Activated naive CD4-positive, alpha-beta T cell treated with anti-CD3 and anti-CD28 coated beads, Interleukin-2, amount 50 U/mL, for 24 hours (primary cell): ENCODE results near the gene DR1.

ENCODE experiments used
- H3K27ac Mint-ChIP-seq: one replicate; pipeline ENCODE4 v1.8.0; 2021; ENCODE audit warnings: mild to moderate bottlenecking, mixed read lengths
- H3K27me3 Mint-ChIP-seq: one replicate; pipeline ENCODE4 v1.8.0; 2021; ENCODE audit warnings: mixed read lengths
- H3K36me3 Mint-ChIP-seq: one replicate; pipeline ENCODE4 v1.8.0; 2021; ENCODE audit warnings: mixed read lengths
- H3K4me1 Mint-ChIP-seq: one replicate; pipeline ENCODE4 v1.8.0; 2021; ENCODE audit warnings: mixed read lengths
- H3K4me3 Mint-ChIP-seq: one replicate; pipeline ENCODE4 v1.8.0; 2021; ENCODE audit warnings: mild to moderate bottlenecking, mixed read lengths
- H3K9me3 Mint-ChIP-seq: one replicate; pipeline ENCODE4 v1.8.0; 2021; ENCODE audit warnings: mixed read lengths

DR1 gene

DNA sequence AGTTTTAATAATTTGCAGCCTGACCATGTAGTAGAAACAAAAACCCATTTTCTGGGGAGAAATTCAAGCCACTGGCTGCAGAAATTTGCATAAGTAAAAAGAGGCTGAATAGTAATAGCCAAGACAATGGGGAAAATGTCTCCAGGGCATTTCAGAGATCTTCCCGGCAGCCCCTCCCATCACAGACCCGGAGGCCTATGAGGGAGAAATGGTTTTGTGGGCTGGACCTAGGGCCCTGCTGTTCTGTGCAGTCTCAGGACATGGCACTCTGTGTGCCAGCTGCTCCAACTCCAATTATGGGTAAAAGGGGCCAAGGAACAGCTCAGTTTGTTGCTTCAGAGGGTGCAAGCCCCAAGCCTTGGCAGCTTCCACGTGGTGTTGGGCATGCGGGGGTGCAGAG, 62.5 kb downstream of the DR1 start:
- H3K4me1 Mint-ChIP-seq: no peaks in the 10 kb centered on the region
- peaks cover 1% of the 10 kb centered on the region for H3K27me3 Mint-ChIP-seq
- H3K36me3 Mint-ChIP-seq: peaks cover 6% of the 10 kb centered on the region
- no peaks in the 10 kb centered on the region for H3K9me3 Mint-ChIP-seq
- H3K27ac Mint-ChIP-seq: no peak overlapping the region
- H3K4me3 Mint-ChIP-seq: no peak overlapping the region

DNA sequence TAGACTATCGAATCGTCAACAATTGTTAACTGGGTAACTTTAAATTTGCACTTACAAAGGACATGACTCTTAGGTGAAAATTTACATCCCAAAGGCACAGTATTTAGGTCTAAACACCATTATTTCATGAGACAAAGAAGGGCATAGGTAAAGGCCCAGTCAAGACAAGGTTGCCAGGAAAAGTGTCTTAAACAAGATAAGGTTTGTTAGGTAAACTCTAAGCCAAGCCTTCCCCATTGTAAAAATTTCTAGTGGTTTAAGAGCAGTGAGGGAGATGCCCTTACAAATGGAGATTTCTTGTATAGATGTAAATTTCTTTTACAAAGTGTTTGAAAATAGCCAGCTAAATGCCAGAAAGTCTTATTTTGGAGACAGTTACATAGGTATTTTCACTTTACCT, 65.3 kb downstream of the DR1 start:
- Mint-ChIP-seq H3K36me3 (peaks cover 8% of the 10 kb centered on the region), H3K27ac (no peak overlapping the region), H3K4me3 (no peak overlapping the region), H3K9me3 (no peaks in the 10 kb centered on the region), H3K27me3 (peaks cover 2% of the 10 kb centered on the region), H3K4me1 (no peaks in the 10 kb centered on the region)

DNA sequence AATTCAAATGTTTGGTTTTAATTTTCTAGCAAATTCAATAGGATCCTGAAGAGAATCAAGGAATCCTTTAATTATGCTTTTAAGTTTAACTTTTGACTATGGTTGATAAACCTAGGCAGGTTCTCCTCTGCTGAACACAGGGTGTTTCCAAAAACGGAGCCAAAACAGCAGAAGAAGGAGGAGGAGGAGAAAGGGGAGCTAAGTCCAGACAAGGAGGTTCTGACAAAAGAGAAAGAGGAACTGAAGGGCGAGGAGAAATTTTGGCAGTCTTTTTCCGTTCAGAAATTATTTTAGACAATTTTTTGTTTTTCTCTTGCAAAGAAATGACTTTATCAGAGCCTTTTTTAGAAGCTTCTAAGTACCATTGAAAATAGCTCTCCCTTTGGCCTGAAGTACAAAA, 69.0 kb downstream of the DR1 start:
- H3K36me3 Mint-ChIP-seq: peaks cover 2% of the 10 kb centered on the region
- H3K27me3 Mint-ChIP-seq: peaks cover 2% of the 10 kb centered on the region
- H3K4me3 Mint-ChIP-seq: no peak overlapping the region
- H3K9me3 Mint-ChIP-seq: no peaks in the 10 kb centered on the region
- H3K27ac Mint-ChIP-seq: no peak overlapping the region
- no peaks in the 10 kb centered on the region for H3K4me1 Mint-ChIP-seq

DNA sequence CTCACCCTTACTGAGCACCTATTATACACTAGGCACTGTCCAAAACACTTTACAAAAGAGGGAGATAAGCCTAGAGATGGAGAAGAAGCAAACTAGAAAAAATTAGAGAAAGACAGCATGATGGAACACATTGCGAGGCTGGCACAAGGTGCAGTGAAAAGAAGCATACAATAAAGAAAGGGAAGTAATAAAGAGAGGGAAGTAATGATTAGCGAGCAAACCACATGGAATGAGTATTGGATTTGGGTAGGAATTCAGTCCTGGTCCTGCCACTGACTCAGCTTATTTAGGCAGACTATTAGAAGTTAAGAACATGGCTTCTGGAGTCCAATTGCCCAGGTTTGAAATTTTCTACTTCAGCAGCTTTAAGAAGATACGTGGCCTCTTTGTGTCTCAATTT, 69.6 kb downstream of the DR1 start:
- Mint-ChIP-seq H3K27ac (no peak overlapping the region), H3K4me1 (no peaks in the 10 kb centered on the region), H3K27me3 (peaks cover 2% of the 10 kb centered on the region), H3K9me3 (no peaks in the 10 kb centered on the region), H3K36me3 (peaks cover 2% of the 10 kb centered on the region), H3K4me3 (no peak overlapping the region)

DNA sequence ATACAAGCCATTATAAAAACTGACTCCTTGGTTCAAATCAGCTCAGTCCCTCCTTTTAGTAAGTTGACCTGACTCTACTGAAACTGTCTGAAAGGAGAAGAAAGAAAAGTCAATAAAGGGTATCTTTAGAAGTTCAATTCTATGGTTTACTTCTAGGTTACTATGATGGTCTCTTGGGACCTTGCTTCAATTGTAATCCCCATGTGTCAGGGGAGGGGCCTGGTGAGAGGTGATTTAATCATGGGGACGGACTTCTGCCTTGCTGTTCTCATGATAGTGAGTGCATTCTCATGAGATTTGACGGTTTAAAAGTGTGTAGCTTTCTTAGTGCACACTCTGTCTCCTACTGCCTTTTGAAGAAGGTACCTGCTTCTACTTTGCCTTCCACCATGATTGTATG, 70.5 kb downstream of the DR1 start:
- H3K36me3 Mint-ChIP-seq: peaks cover 2% of the 10 kb centered on the region

More for the DNA sequence above, 70.5 kb downstream of the DR1 start:
- H3K9me3 Mint-ChIP-seq: no peaks in the 10 kb centered on the region
- no peak overlapping the region for H3K4me3 Mint-ChIP-seq
- no peaks in the 10 kb centered on the region for H3K4me1 Mint-ChIP-seq
- peaks cover 2% of the 10 kb centered on the region for H3K27me3 Mint-ChIP-seq
- H3K27ac Mint-ChIP-seq: no peak overlapping the region
